GM18499 (cell line): ENCODE data around the gene BBS1.
"Not testable (repeated sequence)": the region's sequence is repeated elsewhere in the genome, so short reads cannot be mapped to it uniquely, and the experiment has no call there.

Experiments used
- ATAC-seq: cut with Tn5 transposase; IDR thresholded peaks from one replicate; pipeline ENCODE4 v1.9.1; 2021; ENCODE audit warnings: moderate number of reproducible peaks; ENCODE audit not compliant: insufficient read depth, unreplicated experiment

BBS1 gene

GRCh38 chr11:66568124-66568916, 57.9 kb downstream of the BBS1 start, which contains the start of gene CTSF:
CTSF (minus strand) TSS chr11:66568606; CDS start chr11:66568486, 120 bp downstream.
- ATAC-seq, result no peak

GRCh38 chr11:66569076-66569475, 58.6 kb downstream of the BBS1 start:
- no peak for ATAC-seq

GRCh38 chr11:66570079-66570849, 59.8 kb downstream of the BBS1 start:
- no peak for ATAC-seq

GRCh38 chr11:66570850-66571180, 60.4 kb downstream of the BBS1 start:
- ATAC-seq, result no peak

GRCh38 chr11:66579017-66579606, 68.7 kb downstream of the BBS1 start:
- ATAC-seq, result no peak

- no peak for ATAC-seq
These were observed 70.4 kb downstream of the BBS1 start for GRCh38 chr11:66580803-66581202.

GRCh38 chr11:66581261-66581660, 70.8 kb downstream of the BBS1 start:
- no peak for ATAC-seq

- ATAC-seq, result not testable (repeated sequence)
These were observed 72.2 kb downstream of the BBS1 start for GRCh38 chr11:66582565-66583147.
